IPS-18a (cell line): ENCODE results near the gene PRKAG3.
"Not testable (repeated sequence)": the region's sequence is repeated elsewhere in the genome, so short reads cannot be mapped to it uniquely, and the experiment has no call there.

Experiments
- H3K27ac ChIP-seq: one replicate; pipeline ENCODE4 v1.5.1; 2013; ENCODE audit warnings: low read length
- H3K27me3 ChIP-seq: one replicate; pipeline ENCODE4 v1.6.1; 2013; ENCODE audit warnings: mild to moderate bottlenecking, low read length; ENCODE audit not compliant: control insufficient read depth, insufficient read depth
- H3K36me3 ChIP-seq: one replicate; pipeline ENCODE4 v1.6.1; 2013; ENCODE audit warnings: low read depth, low read length; ENCODE audit not compliant: control insufficient read depth
- H3K4me1 ChIP-seq: one replicate; pipeline ENCODE4 v1.6.1; 2013; ENCODE audit warnings: low read depth, low read length; ENCODE audit not compliant: control insufficient read depth
- H3K4me3 ChIP-seq: one replicate; pipeline ENCODE4 v1.5.1; 2013; ENCODE audit warnings: low read length
- H3K9ac ChIP-seq: one replicate; pipeline ENCODE4 v1.6.1; 2013; ENCODE audit warnings: mild to moderate bottlenecking, low read length, moderate library complexity
- H3K9me3 ChIP-seq: one replicate; pipeline ENCODE4 v1.6.1; 2013; ENCODE audit warnings: low read depth, low read length; ENCODE audit not compliant: control insufficient read depth

The PRKAG3 gene

DNA sequence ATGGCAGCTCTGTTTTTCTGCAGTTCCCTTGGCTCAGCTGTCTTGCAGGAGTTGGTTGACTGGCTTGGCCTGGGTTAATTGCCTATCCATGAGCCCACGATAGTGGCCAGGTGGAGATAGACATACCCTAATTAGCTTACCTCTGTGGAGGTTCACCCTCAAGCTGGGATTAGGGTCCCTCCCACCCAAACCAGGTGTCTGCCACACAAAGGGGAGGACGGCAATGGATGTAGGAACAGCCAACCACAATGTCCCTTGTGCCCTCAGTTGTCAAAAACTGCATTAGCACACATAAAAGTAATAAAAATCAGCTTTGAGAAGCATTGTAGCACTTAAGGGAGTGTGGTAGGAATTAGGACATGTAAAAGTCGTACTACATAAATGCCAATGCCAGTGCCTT is 45.5 kb downstream of the PRKAG3 start:
- Histone ChIP-seq H3K4me1 (peaks cover 3% of the 10 kb centered on the region), H3K4me3 (no peak overlapping the region), H3K27me3 (peaks cover 35% of the 10 kb centered on the region)

GRCh38 chr2:218785103-218785502 is 46.5 kb downstream of the PRKAG3 start:
- Histone ChIP-seq H3K4me1 (peaks cover 6% of the 10 kb centered on the region), H3K27ac (no peak overlapping the region), H3K4me3 (no peak overlapping the region), H3K9me3 (no peaks in the 10 kb centered on the region), H3K27me3 (peaks cover 42% of the 10 kb centered on the region), H3K9ac (no peak overlapping the region), H3K36me3 (no peaks in the 10 kb centered on the region)

More for the DNA sequence above, 45.5 kb downstream of the PRKAG3 start:
- H3K36me3 ChIP-seq, result no peaks in the 10 kb centered on the region
- H3K27ac ChIP-seq, result no peak overlapping the region
- no peaks in the 10 kb centered on the region for H3K9me3 ChIP-seq
- no peak overlapping the region for H3K9ac ChIP-seq

DNA sequence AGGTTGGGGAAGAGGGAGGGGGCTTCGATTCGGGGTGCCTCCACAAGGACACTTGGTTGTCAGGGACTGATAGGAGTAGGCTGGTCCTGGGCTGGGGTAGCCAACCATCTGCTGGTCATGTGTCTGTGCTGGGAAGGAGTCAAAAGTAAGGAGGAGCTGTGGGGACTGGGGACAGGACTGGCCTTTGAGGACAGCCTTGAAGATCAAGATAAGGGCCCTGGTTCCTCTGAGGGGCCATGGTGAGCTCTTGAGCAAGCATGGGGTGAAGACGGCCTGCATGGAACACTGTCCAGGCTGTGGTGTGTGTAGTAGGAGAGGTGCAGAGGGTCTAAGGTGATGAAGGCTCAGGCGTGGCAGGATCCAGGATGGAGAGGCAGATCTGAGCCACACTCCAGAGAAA is 47.9 kb downstream of the PRKAG3 start:
- Histone ChIP-seq H3K4me1 (peaks cover 6% of the 10 kb centered on the region), H3K9me3 (no peaks in the 10 kb centered on the region), H3K9ac (no peak overlapping the region), H3K36me3 (no peaks in the 10 kb centered on the region), H3K27me3 (peaks cover 45% of the 10 kb centered on the region), H3K27ac (no peak overlapping the region), H3K4me3 (no peak overlapping the region)

DNA sequence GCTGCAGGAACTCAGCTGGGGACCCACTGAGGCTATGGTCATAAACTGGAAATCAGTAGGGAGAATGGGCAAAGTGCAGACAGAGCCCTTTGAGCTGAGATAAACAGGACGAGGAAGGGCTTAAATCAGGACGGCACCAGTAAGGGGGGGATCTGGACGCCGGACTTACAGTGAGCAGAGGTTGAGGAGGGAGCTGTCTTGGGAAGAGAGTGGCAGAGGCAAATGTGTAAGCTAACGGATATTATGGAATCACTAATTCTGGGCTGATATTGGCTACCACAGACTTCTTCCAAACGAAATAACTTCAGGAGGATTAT is 49.1 kb downstream of the PRKAG3 start:
- Histone ChIP-seq H3K27me3 (peaks cover 45% of the 10 kb centered on the region), H3K4me3 (peak overlapping the region; percentile 69), H3K4me1 (peaks cover 6% of the 10 kb centered on the region), H3K36me3 (no peaks in the 10 kb centered on the region), H3K9me3 (no peaks in the 10 kb centered on the region), H3K9ac (peak overlapping the region; percentile 57), H3K27ac (no peak overlapping the region)

DNA sequence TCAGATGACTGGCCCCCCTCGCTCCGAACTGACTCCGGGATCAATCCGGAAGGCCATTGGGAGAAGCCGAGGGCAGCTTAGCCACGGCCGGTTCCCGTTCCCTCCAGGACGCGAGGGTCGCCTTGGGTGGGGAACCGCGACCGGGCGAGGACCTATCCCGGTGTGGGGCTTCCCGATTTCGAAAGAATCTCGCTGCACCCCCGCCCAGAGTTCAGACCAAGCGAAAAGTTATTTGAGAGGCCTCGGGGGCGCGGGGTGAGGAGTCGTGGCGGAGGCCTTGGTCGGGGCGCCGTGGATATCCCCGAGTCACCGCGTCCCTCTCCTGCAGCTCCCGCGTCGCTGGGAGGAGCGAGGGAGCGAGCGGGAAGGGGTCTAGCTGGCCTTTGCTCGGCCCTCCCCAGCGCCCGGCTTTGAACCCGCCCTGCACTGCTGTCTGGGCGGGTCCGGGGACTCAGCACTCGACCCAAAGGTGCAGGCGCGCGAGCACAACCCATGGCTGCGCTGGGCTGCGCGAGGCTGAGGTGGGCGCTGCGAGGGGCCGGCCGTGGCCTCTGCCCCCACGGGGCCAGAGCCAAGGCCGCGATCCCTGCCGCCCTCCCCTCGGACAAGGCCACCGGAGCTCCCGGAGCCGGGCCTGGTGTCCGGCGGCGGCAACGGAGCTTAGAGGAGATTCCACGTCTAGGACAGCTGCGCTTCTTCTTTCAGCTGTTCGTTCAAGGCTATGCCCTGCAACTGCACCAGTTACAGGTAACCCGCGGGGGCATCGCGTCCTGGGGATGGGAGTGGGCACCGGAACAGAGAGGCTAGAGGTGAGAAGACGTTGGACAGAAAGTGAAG is 49.7 kb downstream of the PRKAG3 start, which contains the start of gene CYP27A1:
TSS of gene CYP27A1 (plus strand) at position 457 of the 837 bp plus-strand sequence. CDS start at position 493, 36 bp downstream.
- H3K27ac ChIP-seq, result no peak within 1 kb of the TSS
- H3K36me3 ChIP-seq, result no peaks in the 10 kb centered on the region
- H3K9me3 ChIP-seq, result no peaks in the 10 kb centered on the region
- H3K4me1 ChIP-seq, result peaks cover 6% of the 10 kb centered on the region
- peak within 1 kb of the TSS; percentile 69 for H3K4me3 ChIP-seq
- peak within 1 kb of the TSS; percentile 57 for H3K9ac ChIP-seq
- H3K27me3 ChIP-seq, result peaks cover 45% of the 10 kb centered on the region

DNA sequence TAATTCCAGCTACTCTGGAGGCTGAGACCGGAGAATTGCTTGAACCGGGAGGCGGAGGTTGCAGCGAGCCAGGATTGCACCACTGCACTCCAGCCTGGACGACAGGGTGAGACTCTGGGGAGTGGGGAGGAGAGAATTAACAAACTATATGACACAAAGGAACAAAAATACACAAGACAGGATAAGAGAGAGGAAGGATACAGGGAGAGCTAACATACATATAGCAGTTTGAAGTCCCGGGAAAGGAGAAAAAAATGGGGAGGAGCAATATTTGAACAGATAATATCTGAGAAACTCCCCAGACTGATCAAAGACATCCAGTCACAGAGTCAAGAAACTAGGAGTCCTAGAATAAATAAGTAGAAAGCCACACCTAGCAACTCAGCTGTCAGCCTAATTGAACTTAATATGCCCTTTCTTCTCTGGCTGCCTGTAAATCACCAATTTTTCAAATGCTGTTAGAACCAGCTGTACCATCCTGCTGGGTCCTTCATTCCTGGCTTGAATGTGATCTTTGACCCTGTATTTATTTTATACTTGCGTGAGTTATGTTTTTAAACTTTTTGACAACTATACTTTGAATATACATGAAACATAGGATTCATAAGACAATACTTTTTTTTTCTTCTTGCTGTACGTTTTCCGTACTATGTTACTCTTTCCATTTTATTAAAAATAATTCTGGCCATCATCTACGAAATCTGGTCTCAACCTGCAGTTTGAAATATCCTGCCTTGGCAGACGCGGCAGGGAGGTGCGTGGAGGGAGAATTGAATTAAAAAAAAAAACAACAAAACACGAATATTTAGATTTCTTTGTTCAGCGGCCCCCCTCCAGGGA is 50.5 kb downstream of the PRKAG3 start:
- Histone ChIP-seq H3K4me3 (peak overlapping the region; percentile 69), H3K4me1 (peaks cover 6% of the 10 kb centered on the region), H3K9ac (peak overlapping the region; percentile 57), H3K27me3 (peaks cover 45% of the 10 kb centered on the region), H3K36me3 (no peaks in the 10 kb centered on the region), H3K27ac (no peak overlapping the region), H3K9me3 (peaks cover 2% of the 10 kb centered on the region)

DNA sequence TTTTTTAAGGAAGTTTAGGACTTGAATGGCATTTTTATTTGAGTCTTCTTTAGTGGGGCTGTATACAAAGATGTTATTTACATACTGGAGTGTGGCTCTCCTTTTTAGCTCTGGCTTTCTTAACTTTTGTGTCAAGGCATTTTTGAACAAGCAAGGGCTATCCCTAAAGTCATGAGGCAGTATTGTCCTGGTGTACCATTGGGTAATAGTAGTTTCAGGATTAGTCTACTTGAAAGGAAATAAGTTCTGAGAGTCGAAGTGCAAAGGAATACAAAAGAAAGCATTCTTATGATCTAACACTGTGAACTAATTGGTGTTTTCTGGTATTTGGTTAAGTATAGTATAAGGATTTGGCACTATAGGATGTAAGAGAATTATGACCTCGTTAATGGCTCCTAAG is 51.6 kb downstream of the PRKAG3 start:
- Histone ChIP-seq H3K27ac (no peak overlapping the region), H3K9me3 (peaks cover 3% of the 10 kb centered on the region), H3K27me3 (peaks cover 45% of the 10 kb centered on the region), H3K4me3 (no peak overlapping the region), H3K9ac (no peak overlapping the region), H3K36me3 (no peaks in the 10 kb centered on the region), H3K4me1 (peaks cover 6% of the 10 kb centered on the region)

DNA sequence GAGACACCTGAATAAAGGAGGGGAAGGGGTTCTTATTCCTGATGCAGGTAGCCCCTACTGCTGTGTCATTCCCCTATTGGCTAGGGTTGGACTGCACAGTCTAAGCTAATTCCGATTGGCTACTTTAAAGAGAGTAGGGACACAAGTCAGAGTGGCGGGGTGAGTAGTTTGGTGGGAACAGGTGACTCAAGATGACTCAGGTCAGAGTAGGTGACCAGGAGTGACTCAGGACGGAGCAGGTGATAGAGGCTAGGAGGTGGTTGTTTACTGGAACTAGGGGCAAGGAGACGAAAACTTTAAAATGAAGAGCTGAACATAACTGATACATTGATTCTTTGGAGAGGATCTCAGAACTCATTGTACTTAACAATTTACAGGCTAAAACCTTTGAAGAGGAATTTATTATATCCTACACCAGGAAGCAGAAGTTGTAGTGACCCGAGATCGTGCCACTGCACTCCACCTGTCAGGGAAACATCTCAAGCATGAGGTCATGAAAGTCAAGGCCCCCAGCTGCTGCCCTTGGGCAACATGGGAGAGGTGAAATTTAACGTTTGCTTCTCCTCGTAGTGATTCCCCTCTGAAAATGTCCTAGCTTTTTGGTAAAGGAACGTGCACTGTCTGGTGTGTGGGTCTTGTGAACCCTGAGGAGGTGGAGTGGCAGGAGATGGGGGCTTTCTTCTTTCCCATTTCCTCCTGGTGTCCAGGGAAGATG is 54.2 kb downstream of the PRKAG3 start:
- Histone ChIP-seq H3K27ac (no peak overlapping the region), H3K9me3 (peaks cover 3% of the 10 kb centered on the region), H3K9ac (no peak overlapping the region), H3K4me3 (no peak overlapping the region), H3K4me1 (peaks cover 6% of the 10 kb centered on the region), H3K36me3 (no peaks in the 10 kb centered on the region), H3K27me3 (peaks cover 23% of the 10 kb centered on the region)

GRCh38 chr2:218776488-218776887 is 55.1 kb downstream of the PRKAG3 start:
- Histone ChIP-seq H3K36me3 (no peaks in the 10 kb centered on the region), H3K9me3 (peaks cover 3% of the 10 kb centered on the region), H3K27me3 (peaks cover 13% of the 10 kb centered on the region), H3K4me3 (no peak overlapping the region), H3K4me1 (peaks cover 6% of the 10 kb centered on the region), H3K9ac (no peak overlapping the region), H3K27ac (no peak overlapping the region)

GRCh38 chr2:218773881-218774280 is 57.7 kb downstream of the PRKAG3 start:
- Histone ChIP-seq H3K4me3 (no peak overlapping the region), H3K27ac (no peak overlapping the region), H3K4me1 (no peaks in the 10 kb centered on the region), H3K9me3 (peaks cover 3% of the 10 kb centered on the region), H3K27me3 (no peaks in the 10 kb centered on the region), H3K36me3 (no peaks in the 10 kb centered on the region), H3K9ac (no peak overlapping the region)

DNA sequence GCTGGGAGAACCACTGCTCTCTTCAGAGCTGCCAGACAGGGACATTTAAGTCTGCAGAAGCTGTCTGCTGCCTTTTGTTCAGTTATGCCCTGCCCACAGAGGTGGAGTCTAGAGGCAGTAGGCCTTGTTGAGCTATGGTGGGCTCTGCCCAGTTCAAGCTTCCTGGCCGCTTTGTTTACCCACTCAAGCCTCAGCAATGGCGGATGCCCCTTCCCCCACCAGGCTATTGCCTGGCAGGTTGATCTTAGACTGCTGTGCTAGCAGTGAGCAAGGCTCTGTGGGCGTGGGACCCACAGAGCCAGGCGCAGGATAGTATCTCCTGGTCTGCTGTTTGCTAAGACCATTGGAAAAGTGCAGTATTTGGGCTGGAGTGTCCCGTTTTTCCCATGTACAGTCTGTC is 58.8 kb downstream of the PRKAG3 start:
- H3K9me3 ChIP-seq, H3K4me3 ChIP-seq, H3K4me1 ChIP-seq, H3K9ac ChIP-seq, H3K27ac ChIP-seq, H3K36me3 ChIP-seq, H3K27me3 ChIP-seq: not testable (repeated sequence)
